Breast epithelium (tissue), 3 donors: ENCODE measurements around the gene TMEM86A.

ENCODE experiments used
- POLR2A ChIP-seq: fragments of 450-650 bp; IDR thresholded peaks from one replicate; pipeline ENCODE4 v1.6.1; 2016; ENCODE audit warnings: antibody characterized with exemption, mild to moderate bottlenecking, moderate library complexity
- POLR2AphosphoS5 ChIP-seq, 3 donors: sonication (generic); formaldehyde crosslinking; IDR thresholded peaks; one replicate each; pipeline ENCODE4 v1.6.1; 2017; ENCODE audit warnings: antibody characterized with exemption in 3 of 3
- TF ChIP-seq, protein P1 (sequence below), 3 donors: fragments of 450-650 bp; IDR thresholded peaks; one replicate each; pipeline ENCODE4 v1.5.1; 2016 to 2017; ENCODE audit warnings: antibody characterized with exemption in 3 of 3, mild to moderate bottlenecking in 3 of 3, moderate library complexity in 3 of 3

DNA sequence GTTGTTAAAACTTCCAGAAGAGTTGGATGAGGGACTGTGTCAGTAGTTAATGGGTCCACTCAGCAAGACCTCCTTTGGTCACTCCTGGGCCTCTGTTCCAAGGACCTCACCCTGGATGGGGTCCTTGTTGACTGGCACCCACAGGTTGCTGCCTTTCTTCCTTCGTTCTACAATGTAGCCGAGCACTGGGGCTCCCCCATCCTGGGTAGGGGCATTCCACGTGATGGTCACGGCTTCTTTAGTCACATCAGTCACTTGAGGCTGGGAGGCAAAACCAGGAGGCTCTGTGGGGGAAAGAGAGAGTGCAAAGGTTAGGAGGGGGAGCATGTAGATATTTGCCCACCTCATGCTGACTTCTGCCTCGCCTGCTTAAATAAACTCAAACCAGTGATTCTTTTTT lies 12.0 kb downstream of the TMEM86A start:
- TF ChIP-seq POLR2A, result no peak
- TF ChIP-seq, protein P1, sequence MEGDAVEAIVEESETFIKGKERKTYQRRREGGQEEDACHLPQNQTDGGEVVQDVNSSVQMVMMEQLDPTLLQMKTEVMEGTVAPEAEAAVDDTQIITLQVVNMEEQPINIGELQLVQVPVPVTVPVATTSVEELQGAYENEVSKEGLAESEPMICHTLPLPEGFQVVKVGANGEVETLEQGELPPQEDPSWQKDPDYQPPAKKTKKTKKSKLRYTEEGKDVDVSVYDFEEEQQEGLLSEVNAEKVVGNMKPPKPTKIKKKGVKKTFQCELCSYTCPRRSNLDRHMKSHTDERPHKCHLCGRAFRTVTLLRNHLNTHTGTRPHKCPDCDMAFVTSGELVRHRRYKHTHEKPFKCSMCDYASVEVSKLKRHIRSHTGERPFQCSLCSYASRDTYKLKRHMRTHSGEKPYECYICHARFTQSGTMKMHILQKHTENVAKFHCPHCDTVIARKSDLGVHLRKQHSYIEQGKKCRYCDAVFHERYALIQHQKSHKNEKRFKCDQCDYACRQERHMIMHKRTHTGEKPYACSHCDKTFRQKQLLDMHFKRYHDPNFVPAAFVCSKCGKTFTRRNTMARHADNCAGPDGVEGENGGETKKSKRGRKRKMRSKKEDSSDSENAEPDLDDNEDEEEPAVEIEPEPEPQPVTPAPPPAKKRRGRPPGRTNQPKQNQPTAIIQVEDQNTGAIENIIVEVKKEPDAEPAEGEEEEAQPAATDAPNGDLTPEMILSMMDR (IDR thresholded peaks at IDR 0.05), result no peak
- TF ChIP-seq POLR2AphosphoS5 (IDR thresholded peaks at IDR 0.05), result no peak
